Tibial nerve (tissue), 4 donors: ENCODE measurements around the gene PPT2.

ENCODE experiments used
- CTCF ChIP-seq, 5 experiments: fragments of 200-600 bp in 3 of 5; fragments of 450-650 bp in 2 of 5; sonication (generic) in 3 of 5; IDR thresholded peaks; one replicate each; pipeline ENCODE4 v1.5.1; 2016 to 2019; ENCODE audit warnings: antibody characterized with exemption in 5 of 5, mild to moderate bottlenecking in 3 of 5, moderate library complexity in 2 of 5
- EP300 ChIP-seq, 2 donors: sonication (generic); formaldehyde crosslinking; IDR thresholded peaks; one replicate each; pipeline ENCODE4 v1.6.1; 2017; ENCODE audit warnings: antibody characterized with exemption in 2 of 2, mild to moderate bottlenecking in 1 of 2
- POLR2A ChIP-seq, 2 donors: fragments of 450-650 bp; IDR thresholded peaks; one replicate each; pipeline ENCODE4 v1.6.1; 2017; ENCODE audit warnings: antibody characterized with exemption in 2 of 2, mild to moderate bottlenecking in 2 of 2, moderate library complexity in 2 of 2

GRCh38 chr6:32109114-32109764 lies 44.7 kb upstream of the PPT2 start, which contains the start of gene TNXB:
- TF ChIP-seq CTCF (IDR thresholded peaks at IDR 0.05) (no peak), POLR2A (IDR thresholded peaks at IDR 0.05) (no peak), EP300 (IDR thresholded peaks at IDR 0.05) (peak in 1 of 2 donors; percentile 27)
